CD4-positive, alpha-beta T cell treated with Interleukin-6 for 4 hours (primary cell): ENCODE data around the gene VAT1L.

Source experiments
- DNase-seq: peaks from one replicate; pipeline ENCODE4 v3.0.0-alpha.2; 2020; ENCODE audit warnings: mixed read lengths

VAT1L gene

GRCh38 chr16:77788181-77789084, at the start of gene VAT1L:
Gene VAT1L, plus strand, starts transcription at chr16:77788564. Its CDS starts 119 bp downstream, at chr16:77788683.
- DNase-seq, result no peak

- DNase-seq, result no peak
Measured at GRCh38 chr16:77738706-77739558, 49.4 kb upstream of the VAT1L start.

GRCh38 chr16:77739559-77739892, 48.8 kb upstream of the VAT1L start:
- DNase-seq, result no peak

- DNase-seq, result no peak
Measured at GRCh38 chr16:77744141-77744540, 44.2 kb upstream of the VAT1L start.

GRCh38 chr16:77745972-77746371, 42.4 kb upstream of the VAT1L start:
- no peak for DNase-seq

- DNase-seq, result no peak
Measured at GRCh38 chr16:77748421-77749005, 39.9 kb upstream of the VAT1L start.

- no peak for DNase-seq
Measured at GRCh38 chr16:77749415-77749814, 38.9 kb upstream of the VAT1L start.

- no peak for DNase-seq
Measured at GRCh38 chr16:77758046-77758445, 30.3 kb upstream of the VAT1L start.

DNA sequence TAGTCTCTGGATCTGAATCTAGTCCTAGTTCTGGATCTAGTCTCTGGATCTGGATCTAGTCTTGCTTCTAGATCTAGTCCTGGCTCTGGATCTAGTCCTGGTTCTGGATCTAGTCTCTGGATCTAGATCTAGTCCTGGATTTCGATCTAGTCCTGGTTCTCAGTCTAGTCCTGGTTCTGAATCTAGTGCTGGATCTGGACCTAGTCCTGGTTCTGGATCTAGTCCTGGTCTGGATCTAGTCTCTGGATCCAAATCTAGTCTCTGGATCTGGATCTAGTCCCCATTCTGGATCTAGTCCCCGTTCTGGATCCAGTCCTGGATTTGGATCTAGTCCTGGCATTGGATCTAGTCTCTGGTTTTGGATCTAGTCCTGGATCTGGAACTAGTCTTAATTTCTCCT, 29.9 kb upstream of the VAT1L start:
- no peak for DNase-seq

- DNase-seq, result no peak
Measured at GRCh38 chr16:77759201-77759600, 29.2 kb upstream of the VAT1L start.

DNA sequence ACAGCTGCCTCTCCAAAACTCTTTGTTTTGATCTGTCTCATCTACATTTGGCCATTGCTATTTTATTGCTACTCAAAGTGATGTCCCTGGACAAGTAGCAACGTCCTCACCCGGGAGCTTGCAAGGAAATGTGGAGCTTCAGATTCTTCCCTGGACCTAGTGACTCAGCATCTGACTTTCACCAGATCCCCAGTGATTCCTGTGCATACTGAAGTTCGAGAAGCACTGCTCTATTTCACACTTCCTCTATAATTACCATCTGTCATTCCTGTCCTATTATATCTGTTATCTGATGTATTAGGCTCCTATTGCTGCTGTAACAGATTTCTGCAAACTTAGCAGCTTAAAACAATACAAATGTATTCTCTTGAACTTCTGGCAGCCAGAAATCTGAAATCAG, 28.5 kb upstream of the VAT1L start:
- DNase-seq, result no peak

- DNase-seq, result no peak
Measured at GRCh38 chr16:77760800-77761199, 27.6 kb upstream of the VAT1L start.

DNA sequence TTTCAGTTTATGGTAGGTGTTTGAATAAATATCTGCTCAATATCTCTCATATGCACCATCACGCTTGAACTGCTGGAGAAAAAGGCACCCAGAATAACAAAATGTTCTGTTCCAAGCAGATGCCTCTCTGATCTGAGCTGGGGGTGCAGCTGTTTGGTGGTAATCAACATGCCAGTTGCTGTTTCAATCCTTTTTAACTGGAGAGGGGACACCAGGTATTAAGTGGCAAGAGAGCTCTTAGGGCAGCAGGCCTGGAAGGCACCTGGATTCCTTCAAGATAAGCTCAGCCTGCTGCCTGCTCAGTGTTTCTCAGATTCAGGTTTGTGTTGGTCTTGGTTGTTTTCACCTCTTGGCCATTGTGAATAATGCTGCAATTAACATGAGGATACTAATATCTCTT, 27.2 kb upstream of the VAT1L start:
- no peak for DNase-seq

DNA sequence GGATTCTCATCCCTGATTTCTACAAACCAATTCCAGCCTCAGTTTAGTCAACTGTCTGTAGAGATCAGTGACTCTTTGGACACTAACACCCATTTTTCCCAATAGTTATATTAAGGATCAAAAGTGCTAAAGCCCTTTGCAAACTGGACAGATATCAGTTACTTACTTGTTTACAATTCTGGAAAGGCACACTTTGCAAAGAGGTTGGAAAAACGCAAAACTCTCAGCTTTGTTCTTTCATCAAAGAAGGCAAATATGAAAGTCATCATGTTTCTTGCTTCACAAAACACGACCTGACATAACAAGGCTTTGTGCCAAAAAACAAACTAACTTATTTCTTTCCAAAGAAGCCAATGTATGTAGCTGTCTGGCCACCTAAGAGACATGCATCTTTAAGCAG, 26.1 kb upstream of the VAT1L start:
- DNase-seq, result no peak

DNA sequence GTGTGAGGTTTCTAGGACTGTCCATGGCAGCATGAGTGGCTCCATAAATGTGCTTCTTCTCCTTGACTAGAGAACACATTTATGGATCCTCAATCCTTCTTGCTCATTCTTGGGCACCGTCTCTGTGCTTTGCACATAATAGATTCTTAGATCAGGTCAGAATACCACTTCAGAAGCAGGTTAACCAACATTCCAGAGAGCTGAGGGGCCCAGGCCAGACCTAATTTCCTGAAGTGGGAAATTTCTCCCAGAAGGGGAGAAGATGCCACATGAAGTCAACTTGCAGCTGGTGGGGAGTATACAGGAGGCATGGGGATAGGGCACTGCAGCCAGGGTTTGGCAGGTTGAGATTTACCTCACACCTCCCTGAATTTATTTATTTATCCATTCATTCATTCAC, 24.4 kb upstream of the VAT1L start:
- DNase-seq, result no peak

GRCh38 chr16:77767211-77767610, 21.2 kb upstream of the VAT1L start:
- no peak for DNase-seq

GRCh38 chr16:77767826-77768225, 20.5 kb upstream of the VAT1L start:
- no peak for DNase-seq

DNA sequence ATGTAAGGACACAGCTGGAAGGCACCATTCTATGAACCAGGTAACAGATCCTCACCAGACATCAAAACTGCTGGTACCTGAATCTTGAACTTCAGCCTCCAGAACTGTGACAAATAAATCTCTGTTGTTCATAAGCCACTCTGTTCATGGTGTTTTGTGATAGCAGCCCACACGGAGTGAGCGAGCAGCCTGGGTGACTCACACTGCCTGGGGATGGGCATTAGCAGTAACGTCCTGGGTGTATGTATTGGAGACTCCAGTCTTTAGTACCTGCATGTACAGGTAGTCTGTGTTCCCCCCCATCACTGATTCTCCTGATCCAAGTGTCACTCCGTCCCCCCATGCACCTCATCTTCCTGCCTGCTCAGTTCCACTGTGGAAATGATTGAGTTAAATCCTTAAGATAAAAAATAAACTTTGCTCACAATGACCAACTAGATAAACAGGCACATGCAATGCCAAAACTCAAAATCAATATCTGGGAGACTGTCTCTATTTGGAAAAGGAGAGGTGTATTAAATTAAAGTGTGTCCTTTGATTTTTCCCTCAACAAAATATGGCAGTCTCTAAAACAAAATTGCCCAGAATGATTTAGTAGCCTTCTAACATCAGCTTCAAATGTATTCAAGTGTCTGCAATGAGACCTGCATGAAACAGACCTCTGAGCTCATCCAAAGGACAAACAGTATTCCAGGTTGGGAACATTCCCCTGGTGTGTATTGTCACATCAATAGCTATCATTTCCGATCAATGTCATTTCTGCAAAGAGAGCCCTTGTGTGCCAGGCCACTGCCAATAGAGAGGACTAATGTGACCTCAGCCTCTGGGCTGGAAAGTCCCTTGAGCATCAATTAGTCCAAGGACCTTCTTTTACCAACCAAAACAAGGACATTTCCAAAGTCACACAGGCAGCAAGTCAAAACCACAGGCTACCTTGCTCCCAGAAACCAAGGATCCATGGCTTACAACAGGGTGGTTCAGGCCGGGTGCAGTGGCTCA, 12.2 kb upstream of the VAT1L start:
- no peak for DNase-seq

DNA sequence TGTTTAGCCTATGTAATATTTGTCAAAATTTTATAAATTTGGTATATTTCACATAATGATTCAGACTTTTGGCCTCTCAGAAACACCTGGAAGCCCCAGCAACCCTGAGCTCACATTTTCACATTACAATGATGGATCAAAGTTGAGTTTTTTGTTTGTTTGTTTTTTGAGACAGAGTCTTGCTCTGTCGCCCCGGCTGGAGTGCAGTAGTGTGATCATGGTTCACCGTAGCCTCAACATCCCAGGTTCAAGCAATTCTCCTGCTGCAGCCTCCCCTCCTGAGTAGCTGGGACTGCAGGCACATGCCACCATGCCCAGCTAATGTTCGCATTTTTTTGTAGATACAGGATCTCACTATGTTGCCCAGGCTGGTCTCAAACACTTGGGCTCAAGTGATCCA, 10.6 kb upstream of the VAT1L start:
- DNase-seq, result no peak

GRCh38 chr16:77780378-77780837, 8.0 kb upstream of the VAT1L start:
- no peak for DNase-seq

DNA sequence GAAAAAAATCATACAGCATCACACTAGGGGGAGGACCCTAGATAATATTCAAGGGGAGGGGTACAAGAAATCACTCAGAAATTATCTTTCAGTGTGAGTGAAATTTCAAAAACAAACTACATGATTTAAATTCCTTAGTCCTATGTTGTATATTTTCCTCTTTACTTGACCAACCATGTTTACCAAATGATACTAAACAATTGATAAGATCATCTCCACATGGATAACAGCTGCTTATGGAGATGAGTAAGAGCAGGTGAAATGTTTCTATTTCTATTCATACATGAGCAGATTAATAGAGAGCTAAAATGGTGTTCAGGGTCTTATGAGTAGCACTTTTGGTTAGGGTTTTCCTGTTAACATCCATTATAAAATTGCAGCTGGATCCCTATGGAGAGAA, 7.3 kb upstream of the VAT1L start:
- DNase-seq, result no peak

DNA sequence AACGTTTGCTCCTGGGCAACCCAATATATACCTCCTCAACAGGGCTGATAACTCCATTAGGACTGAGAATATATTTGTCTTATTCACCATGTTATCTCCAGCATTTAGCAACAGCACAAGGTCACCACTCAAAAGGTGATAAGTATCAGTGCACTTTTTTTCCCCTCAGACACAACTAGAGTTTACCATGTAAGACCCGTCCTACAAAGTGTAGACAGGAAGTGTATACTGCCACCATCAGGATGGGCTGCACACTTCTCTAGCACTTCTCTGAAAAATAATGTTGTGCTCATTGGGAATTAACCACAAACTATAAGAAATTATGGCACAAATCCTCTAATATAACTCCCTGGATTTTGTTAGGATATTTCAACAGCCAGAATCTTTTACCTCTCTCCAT, 5.7 kb upstream of the VAT1L start:
- DNase-seq, result no peak
